NCI-H2107 (cell line): Measurements from ENCODE around the gene SLC25A20.

ENCODE experiments used
- DNase-seq: peaks from one replicate; lab custom pipeline; 2025; lab: John Stamatoyannopoulos, UW

SLC25A20 gene

DNA sequence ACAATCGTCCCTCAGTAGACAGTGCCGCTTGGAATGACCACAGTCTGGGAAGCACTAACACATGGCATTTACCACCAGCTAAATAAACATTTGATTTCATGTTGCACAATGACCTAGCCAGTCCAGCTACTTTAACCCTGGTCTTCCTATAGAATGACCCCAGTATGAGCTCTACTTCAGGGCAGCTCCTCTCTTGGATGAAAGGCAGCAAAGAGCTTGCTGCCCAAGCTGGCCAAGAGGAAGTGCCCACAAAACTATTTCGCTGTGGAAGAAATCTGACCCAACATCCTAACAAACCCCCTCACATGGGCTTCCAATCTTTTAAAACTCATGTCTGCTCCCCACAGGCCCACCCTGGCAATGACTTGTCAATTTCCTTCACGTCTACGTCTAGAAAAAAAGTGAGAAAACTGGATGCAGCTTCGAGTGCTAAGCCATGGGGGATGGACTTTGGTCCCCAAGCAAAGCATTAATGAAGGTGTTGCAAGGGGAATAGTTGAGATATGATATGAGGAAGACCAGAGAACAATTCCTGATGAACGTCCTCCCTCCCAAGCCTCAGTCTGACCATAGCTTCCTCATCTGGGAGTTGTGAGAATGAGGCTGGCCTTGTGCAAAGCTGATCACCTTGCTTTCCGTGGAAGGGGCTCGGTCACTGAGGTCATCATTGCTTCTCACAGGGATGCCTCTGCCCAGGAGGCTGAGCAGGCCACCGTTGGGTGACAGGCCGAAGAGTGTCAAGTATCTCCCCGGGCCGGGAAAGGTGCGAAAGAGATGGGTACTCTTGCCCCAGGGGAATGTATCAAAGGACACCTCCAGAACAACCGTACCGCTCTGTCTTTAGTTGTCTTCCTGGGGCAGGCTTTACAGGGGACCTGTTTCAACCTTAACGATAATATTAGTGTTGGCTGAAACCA is 964 bp downstream of the SLC25A20 start:
- DNase-seq = no peak

DNA sequence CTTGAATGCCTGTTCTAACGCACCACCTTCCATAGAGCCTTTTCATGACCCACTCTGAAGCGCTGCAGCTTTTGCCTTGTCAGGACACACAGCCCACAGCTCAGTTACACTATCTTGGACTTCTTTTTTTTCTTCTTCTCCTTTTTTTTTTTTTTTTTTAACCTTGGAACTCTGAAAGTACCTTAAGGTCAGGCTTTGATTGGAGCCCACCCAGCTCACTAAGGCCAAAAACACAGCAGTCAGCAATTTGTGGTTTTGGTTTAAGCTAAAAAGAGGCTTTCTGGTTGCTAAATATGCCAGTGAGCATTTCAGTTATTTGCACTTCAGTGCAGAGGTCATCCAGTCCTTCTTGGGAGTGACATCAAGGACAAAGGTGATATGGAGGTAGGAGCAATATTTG is 1.7 kb downstream of the SLC25A20 start:
- DNase-seq = no peak

DNA sequence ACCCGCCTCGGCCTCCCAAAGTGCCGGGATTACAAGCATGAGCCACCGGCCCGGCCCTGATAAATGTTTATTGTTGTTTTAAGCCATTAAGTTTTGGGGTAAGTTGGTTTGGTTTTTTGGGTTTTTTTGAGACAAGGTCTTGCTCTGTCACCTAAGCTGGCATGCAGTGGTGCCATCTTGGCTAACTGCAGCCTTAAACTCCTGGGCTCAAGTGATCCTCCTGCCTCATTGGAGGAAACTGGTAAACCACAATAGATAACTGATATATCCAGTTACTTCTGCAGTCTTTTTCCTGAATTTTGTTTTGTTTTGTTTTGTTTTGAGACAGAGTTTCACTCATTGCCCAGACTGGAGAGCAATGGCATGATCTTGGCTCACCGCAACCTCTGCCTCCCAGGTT is 4.2 kb downstream of the SLC25A20 start:
- no peak for DNase-seq

DNA sequence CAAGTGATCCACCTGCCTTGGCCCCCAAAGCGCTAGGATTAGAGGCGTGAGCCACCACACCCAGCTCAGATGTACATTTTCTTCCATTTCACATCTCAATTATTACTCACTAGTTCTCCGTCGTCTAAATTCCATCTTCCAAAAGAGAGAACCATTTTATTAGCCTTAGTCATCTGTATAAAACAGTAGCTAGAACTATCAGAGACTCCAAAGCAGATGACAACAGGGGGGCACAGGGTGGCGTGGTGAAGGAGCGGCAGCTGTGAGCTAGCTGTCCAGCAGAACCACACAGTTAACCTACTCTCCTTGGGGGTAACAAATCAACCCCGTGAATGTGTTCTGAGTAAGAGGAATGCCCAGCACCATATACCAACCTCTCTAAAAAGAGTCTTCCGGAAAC is 7.1 kb downstream of the SLC25A20 start:
- DNase-seq = no peak

DNA sequence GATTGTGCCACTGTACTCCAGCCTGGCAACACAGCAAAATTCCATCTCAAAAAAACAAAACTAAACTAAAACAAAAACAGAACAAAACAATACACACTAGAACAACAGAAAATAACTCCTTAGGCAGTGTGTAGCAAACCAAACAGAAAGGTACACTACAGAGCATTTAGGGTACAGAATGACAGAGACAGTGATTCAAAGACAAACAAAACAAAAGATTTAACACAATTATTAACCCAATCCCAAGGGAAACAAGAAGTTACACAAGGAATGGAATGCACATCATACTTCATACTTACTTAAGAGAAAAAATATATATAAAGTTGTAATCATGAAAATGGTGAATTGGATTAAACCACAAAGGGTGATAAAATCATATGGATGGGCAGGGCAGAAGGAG is 12.9 kb downstream of the SLC25A20 start:
- no peak for DNase-seq

DNA sequence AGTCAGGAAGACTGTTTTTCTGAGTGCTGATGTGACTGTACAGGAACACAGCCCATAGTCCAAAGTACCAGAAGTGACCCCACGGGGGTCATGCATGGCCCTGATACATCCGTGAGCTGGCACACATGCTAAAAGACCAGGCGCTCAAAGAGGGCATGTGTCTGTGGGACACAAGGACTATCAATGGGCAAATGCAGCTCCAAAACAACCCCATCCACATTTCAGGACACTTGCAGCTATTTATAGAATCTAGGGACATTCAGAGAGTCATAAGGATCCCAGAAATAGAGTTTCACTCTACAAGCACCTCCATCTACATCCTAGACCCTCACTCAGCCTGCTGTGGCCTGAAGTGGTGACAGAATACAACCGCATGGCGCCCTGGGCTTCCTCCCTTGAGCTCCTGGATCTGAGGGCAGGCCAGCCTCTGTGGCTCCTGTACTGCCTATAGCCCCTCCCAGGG is 17.0 kb downstream of the SLC25A20 start:
- no peak for DNase-seq

DNA sequence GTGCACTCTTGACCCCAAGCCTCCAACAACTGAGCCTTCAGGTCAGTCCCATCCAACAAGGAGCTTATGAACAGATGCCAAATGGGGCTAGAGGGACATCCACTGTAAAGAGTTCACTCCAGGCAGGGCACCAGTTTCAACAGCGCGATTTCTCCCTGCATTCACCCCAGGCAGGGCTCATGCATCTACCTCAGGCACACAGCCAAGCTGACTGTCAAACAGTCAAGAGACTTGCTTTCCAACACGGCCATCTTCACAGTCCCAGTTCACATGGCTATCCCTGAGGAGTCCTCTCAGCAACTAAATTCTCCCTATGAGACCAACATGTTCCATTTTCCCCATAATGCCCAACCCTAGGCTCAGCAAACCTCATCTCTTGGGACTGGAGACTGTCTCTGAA is 17.7 kb downstream of the SLC25A20 start:
- DNase-seq = no peak

DNA sequence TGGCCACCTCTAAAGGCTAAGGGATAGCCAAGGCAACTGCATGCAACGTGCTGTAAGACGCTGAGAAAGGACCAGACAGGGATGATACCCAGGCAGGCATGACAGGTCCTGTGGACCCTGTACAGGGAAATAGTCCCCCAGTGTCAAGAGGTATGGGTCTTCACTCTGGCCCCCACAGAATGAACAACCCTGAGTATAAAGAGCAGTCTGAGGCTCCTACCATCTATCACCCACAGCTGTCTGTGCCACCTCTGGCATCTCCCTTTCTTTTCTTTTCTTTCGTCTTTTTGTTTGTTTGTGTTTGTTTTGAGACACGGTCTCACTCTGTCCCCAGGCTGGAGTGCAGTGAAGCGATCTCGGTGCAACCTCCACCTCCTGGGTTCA is 18.7 kb downstream of the SLC25A20 start:
- DNase-seq = no peak

DNA sequence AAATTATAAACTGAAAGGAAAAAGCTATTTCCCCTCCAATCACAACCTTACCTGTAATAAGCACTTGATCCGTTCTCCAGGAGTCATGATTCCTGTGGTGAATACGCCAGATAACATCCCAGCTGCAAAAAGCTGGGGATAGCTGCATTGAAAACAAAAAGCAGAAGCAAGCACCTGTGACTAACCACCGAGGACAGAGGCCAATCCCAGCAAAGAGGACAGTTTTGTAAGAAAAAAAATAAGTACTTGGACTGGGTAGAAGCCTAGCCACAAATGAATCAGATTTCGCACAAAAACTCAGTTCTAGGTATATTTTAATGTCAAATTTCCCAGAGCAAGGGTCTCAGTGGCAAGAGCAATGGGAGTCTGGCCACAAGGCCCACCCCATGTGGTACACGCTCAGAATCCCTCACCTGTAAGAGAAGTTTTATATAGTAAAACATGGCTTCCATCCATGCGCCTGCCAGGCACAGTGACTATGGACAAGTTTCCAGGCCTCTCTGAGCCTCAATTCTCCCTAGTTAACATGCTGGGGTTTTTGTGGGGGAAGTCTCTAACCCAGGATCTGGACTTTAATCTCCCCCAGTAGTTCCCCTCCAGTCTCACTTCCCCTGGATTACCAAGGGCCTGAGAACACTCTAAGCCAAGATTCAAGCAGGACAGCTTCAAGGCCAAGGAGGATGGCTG is 19.2 kb downstream of the SLC25A20 start:
- DNase-seq = no peak

DNA sequence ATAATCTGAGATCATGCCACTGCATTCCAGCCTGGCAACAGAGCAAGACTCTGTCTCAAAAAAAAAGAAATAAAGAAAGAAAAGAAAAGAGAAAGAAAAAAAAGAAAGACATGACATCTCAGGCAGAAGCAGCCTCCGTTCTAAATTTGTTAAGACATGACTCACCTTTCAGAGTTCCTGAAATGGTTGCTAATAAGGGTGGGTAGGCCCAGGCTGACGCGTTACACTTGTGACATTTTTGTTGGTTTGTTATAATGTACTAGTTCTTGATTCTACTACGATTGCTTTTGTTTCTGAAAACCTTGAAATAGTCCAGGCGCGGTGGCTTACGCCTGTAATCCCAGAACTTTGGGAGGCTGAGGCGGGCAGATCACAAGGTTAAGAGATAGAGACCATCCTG is 21.0 kb downstream of the SLC25A20 start:
- DNase-seq = no peak

DNA sequence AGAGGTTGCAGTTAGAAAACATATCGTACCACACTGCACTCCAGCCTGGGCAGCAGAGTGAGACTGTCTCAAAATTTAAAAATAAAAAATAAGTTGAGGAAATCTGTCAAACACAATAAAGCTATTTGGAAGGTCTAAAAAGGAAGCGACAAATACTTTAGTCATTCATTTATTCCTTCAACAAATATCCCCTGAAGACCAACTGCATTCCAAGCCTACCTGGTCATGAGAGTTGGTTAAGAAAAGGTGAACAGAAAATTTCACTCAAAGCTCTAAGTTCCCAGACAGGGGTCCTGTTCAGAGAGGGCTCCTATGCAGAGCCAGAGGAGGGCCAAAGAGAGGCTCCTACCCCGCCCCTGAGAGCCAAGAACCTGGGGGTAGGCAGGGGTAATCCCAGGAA is 35.6 kb downstream of the SLC25A20 start:
- DNase-seq = no peak

DNA sequence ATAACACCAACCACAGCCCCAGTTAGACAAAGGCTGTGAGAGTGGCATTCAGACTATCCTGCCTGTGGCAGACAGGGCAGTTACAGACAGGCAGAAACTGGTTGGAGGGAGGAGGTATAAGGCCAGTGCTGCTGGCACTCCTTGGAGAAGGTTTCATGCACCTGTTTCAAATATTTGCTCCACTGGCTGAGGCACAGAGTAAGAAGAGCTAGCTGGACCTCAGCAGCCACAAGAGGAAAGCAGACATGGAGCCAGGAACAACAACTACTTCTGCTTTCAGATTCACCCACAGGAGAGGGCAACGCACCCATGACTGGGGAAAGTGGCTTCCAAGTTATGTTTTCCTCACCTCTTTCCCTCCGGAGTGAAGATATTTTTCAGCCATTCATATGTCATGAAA is 39.5 kb downstream of the SLC25A20 start:
- DNase-seq = no peak

DNA sequence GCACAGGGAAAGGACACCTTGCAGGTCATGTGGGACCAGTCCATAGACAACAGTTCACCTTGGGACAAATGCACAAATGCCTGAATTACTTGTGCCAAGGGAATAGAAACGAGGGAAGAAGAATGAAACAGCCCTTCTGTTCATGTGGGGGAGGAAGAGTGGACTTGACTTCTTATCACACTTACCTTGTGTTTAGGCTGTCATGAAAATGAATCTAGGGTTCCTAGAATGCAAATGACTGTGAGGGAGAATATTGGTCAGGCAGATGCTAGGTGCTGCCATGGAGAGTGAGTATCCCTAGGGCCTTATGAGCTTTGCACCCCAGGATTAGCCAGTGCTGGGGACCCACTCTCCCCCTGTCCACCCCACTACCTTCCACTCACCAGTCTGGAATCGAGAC is 40.0 kb downstream of the SLC25A20 start:
- DNase-seq = no peak

DNA sequence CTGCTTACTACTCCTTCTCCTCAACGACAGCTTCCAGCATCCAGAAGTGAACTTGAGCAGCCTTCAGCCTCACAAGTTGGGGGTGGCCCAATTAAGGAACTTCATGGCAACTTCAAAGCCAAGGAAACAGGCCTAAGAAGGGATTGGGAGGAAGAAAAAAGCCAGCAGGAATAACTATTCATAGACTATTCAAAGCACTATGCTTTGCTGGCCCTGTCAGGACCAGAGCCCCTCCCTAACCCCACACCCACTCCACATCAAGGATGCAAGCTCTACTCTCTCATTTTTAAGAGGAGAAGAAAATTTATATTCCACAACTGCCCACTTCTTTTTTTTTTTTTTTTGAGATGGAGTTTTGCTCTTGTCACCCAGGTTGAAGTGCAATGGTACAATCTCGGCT is 41.0 kb downstream of the SLC25A20 start:
- DNase-seq = no peak

DNA sequence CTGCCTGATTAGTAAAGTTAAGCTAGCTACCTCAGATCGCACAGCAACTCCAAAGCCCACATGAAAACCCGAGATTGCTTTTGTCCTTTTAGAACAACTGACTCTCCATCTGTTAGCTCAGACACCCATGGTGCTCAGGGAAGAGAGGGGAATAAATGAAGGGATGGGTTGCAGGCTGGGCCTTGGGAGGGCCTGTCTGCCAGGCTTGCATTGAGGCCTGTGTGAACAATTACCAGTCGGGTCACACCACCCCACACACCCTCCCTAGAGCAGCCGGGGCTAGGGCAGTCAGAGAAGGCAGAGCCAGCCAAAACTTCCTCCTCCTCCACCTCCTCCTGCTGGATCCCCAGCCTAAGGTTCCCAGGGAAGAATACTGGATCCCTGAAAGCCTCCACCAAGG is 42.2 kb downstream of the SLC25A20 start:
- no peak for DNase-seq

DNA sequence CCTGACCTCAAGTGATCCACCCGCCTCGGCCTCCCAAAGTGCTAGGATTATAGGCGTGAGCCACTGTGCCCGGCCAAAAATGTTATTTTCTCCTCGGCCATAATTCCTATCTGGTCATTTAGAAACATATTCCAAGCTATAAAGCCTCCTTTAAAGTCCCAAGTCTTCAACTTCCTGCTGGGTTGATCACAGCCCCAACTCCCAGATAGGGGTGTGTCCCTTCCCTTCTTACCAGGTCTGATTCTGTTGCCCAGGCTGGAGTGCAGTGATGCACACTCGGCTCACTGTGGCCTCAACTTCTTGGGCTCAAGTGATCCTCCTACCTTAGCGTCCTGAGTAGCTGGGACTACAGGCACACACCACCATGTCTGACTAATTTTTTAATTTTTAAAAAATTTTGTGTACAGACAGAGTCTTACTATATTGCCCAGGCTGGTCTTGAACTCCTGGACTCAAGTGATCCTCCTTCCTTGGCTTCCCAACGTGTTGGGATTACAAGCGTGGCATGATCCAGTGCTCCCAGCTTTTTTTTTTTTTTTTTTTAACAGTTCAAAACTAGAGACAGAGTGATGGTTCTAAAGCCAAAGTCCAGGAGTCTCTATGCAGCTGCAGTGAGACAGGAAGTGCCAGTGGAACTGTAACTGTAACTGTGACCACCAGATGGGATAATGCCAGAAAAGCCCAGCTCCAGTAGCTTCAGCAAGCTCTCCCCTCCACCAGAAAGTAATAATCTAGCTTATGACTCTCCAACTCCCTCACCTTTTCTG is 42.8 kb downstream of the SLC25A20 start:
- DNase-seq = no peak

DNA sequence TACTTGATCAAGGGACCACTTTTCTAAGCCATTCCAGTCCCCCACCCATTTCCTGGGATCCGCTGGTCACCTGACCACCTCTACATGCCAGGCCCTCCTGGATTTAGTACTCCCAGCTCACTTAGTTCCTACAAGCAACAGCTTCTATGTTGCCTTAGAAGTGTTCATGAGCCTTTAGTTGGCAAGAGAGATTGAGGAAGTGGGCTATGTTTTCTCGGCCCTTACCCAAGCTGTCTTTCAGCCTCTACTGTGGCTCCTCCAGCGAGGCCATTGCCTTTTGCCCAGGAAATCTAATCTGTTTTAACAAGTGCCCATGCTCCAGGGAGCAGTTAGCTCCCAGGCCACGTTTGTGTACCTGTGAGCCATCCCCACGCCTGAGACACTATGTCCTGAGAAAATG is 46.5 kb downstream of the SLC25A20 start:
- DNase-seq = no peak

DNA sequence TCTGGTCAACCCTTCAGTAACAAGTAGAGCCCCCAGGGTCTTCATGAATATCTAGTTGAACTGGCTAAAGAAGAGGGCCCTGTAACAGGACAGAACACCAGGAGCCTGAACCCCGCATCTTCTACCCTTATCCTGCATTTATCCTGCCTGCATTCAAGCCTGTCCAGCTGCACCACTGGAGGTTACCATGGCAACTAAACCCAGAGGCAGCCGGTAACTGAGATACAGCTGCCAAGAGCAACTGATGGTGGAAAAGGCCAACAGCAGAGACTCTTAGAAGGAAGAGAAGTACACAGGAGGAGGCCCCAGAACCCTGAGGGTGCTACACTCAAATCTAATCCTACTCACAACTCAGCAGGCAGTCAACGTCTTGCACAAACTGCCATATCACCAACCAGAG is 47.3 kb downstream of the SLC25A20 start:
- DNase-seq = no peak

DNA sequence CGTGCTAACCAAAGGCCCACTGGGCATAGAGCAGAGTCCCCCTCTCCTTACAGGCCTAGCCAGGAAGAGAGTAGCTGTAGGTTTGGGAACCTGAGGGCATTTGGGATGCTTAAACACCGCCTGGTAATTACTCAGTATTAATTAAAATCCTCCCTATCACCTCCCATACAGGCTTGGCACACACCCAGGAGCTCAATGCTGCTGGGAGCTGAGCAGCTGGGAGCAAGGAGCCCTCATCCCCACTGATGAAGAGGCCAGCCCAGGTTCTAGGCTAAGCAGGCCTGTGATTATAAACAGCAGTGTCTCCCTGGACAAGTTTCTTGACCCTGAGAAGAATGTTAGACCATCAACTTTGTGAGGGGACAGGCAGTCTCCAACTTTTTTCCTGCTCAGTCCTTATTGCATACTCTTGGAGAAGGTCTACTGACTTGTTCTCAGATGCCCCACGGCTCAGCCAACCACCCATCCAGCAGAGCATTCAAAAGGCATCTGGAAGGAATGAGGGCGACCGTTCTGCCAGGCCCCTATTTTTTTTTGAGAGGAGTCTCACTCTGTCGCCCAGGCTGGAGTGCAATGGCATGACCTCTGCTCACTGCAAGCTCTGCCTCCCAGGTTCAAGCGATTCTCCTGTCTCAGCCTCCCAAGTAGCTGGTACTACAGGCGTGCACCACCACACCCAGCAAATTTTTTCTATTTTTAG is 49.7 kb downstream of the SLC25A20 start:
- no peak for DNase-seq

DNA sequence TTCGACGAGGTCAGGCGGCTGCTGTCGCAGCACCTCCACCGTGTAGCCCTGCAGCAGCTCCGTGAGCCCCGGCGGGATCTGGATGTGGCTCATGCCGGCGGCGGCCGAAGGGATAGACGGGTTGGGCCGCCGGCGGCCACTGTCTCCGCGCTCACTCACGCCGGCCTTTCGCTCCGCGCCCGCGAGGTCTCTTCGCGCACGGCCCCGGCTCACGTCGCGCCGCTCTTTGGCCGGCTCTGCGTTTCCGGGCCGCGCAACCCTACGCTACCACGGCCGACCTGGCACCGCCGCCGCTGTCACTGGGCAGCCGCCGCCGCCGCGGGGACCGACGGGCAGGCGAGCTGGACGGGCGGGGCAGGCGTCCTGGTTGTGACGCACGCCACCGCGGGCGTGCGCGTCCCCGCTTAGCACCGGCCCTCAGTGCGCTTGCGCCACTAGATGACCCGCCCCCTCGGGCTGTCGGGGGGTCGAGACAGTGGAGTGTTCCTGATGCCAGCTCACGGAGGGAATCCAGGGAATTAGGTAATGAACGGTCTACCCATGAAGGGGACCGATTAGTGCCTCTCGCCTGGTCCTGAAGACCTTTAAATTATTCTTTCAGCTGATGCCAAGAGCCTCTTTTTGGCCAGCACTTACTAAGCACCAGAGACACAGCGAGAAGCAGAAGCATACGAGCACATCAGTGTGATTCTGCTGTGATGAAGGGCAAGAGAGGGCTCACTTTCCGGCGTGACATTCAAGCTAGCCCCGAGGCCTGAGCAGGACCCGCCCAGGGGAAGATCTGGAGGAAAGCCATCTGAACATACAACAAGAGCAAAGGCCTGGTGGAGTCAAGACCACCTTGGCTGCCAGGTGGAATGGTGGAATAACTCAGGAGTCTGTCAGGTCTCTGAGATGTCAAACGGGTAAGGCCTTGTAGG is 50.9 kb downstream of the SLC25A20 start, which contains the start of gene PRKAR2A:
Gene PRKAR2A, minus strand, starts transcription at position 371 of the 920 bp plus-strand sequence. Its CDS starts 278 bp downstream, at position 93.
- DNase-seq = peak; percentile 38

DNA sequence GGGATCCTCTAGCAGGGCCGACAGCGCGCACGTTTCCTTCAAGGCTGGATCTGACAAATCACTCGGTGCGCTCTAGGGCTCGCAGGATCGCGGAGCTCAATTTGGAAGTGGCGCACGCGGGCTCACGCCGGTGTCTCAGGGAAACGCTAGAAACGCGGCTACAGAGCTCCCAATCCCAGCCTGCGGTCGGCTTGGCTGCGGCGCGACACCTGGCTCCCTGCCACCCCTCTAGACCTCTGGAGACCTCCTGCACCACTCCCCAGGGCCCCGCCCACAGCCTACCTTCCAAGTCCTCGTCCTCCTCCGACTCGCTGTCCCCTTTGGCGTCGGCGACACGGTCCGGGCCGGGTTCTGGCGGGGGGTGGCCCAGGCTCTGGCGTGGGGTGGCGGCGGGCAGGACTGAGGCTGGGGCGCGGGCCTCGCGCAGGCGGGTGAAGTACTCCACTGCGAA is 51.6 kb downstream of the SLC25A20 start:
- peak; percentile 32 for DNase-seq
